ENCODE data around the gene RNF150. TPM values are rescaled to one million over a fixed set of nuclear protein-coding genes. Genes with fewer than 3 reads are reported as not detected.

Gene RNF150
- total and polyA plus RNA-seq, 2 of the 8 experiments (the other 6 are each of a cell fraction or from before 2014, with no cell fraction given) = 3.4 to 4.8 TPM

GRCh38 chr4:141132709-141133145 lies 542 bp downstream of the RNF150 start (continued):
- no peak for TF ChIP-seq CHD7 (IDR thresholded peaks at IDR 0.05; ENCODE audit: insufficient replicate concordance, low read length)
- no peak for TF ChIP-seq TBP (IDR thresholded peaks at IDR 0.05; ENCODE audit: low read depth, low read length)
- TF ChIP-seq CBX5 (IDR thresholded peaks at IDR 0.05; ENCODE audit: low read depth, low read length) = no peak
- TF ChIP-seq GTF2F1 (IDR thresholded peaks at IDR 0.05; ENCODE audit: borderline replicate concordance, low read depth, low read length) = no peak
- no peak for TF ChIP-seq USF2 (IDR thresholded peaks at IDR 0.05; ENCODE audit: low read length)
- no peak for TF ChIP-seq SRF (IDR thresholded peaks at IDR 0.05; ENCODE audit: low read depth, low read length)
- peak; percentile 56 for TF ChIP-seq ASH2L (IDR thresholded peaks at IDR 0.05; ENCODE audit: low read length)
- peak in 1 of 2 experiments; percentile 44; a peak in 1 of 3 replicates for TF ChIP-seq POLR2A (IDR thresholded peaks at IDR 0.05; ENCODE audit: control extremely low read depth in 1 of 2, low read depth in 2 of 2, low read length in 2 of 2)
- TF ChIP-seq CHD1 (IDR thresholded peaks at IDR 0.05; ENCODE audit: low read depth, low read length) = no peak
- TF ChIP-seq SIRT6 (IDR thresholded peaks at IDR 0.05; ENCODE audit: low read length) = no peak
- peak; percentile 43; the same call in 1 of the 2 replicates for TF ChIP-seq TAF1 (IDR thresholded peaks at IDR 0.05; ENCODE audit: low read depth, low read length)
- 0 out of 2 replicates have a peak, but pooled peaks have one; percentile 65 for TF ChIP-seq PHF8 (conservative IDR thresholded peaks at IDR 0.05; ENCODE audit: low read depth, low read length)

Measured in H1 (cell line).